Liver (tissue), 9 donors: ENCODE data around the gene SLC6A18. TPM values are rescaled to one million over a fixed set of nuclear protein-coding genes. Genes with fewer than 3 reads are reported as not detected.

Experiments
- DNase-seq: peaks from one replicate; pipeline ENCODE4 v3.0.0-alpha.2; 2017; ENCODE audit warnings: low spot score
- H3K27ac ChIP-seq, 2 donors: one replicate each; pipeline ENCODE4 v1.7.0; 2013; ENCODE audit warnings: inconsistent platforms in 2 of 2, low read length in 2 of 2, control low read depth in 1 of 2, low read depth in 1 of 2, mild to moderate bottlenecking in 1 of 2
- H3K27me3 ChIP-seq, 4 donors: one replicate each; pipeline versions ENCODE4 v1.6.1 to v1.7.0; 2013; ENCODE audit warnings: low read length in 3 of 4, inconsistent platforms in 1 of 4, mild to moderate bottlenecking in 1 of 4, moderate library complexity in 1 of 4; ENCODE audit not compliant: control insufficient read depth in 4 of 4, insufficient read depth in 4 of 4
- H3K36me3 ChIP-seq, 4 donors: one replicate each; pipeline versions ENCODE4 v1.6.1 to v1.7.0; 2013; ENCODE audit warnings: low read length in 3 of 4, mild to moderate bottlenecking in 3 of 4, low read depth in 1 of 4, moderate library complexity in 1 of 4; ENCODE audit not compliant: control insufficient read depth in 4 of 4, insufficient read depth in 3 of 4
- H3K4me1 ChIP-seq, 4 donors: one replicate each; pipeline versions ENCODE4 v1.6.1 to v1.7.0; 2013; ENCODE audit warnings: low read length in 3 of 4, mild to moderate bottlenecking in 3 of 4, moderate library complexity in 1 of 4; ENCODE audit not compliant: control insufficient read depth in 4 of 4, insufficient read depth in 4 of 4
- H3K4me3 ChIP-seq, 3 donors: one replicate each; pipeline versions ENCODE4 v1.6.1 to v1.7.0; 2013; ENCODE audit warnings: low read length in 3 of 3, control low read depth in 1 of 3, low read depth in 1 of 3, mild to moderate bottlenecking in 1 of 3
- H3K9ac ChIP-seq, 2 donors: one replicate each; pipeline ENCODE4 v1.7.0; 2013; ENCODE audit warnings: low read length in 2 of 2, mild to moderate bottlenecking in 2 of 2, moderate library complexity in 2 of 2, control low read depth in 1 of 2, low read depth in 1 of 2
- H3K9me3 ChIP-seq, 4 donors: one replicate each; pipeline versions ENCODE4 v1.6.1 to v1.7.0; 2013; ENCODE audit warnings: low read length in 3 of 4; ENCODE audit not compliant: control insufficient read depth in 4 of 4
- ATF3 ChIP-seq: IDR thresholded peaks from 2 replicates; pipeline ENCODE4 v1.6.1; 2016; ENCODE audit warnings: antibody characterized with exemption
- CTCF ChIP-seq: fragments of 150-350 bp; IDR thresholded peaks from 2 replicates; pipeline ENCODE4 v1.5.1; 2017; ENCODE audit warnings: improper control_type of control experiment, low read depth, low read length; ENCODE audit not compliant: missing input control
- EGR1 ChIP-seq, 2 donors: IDR thresholded peaks; 2 replicates each; pipeline ENCODE4 v1.6.1; 2016 to 2018; ENCODE audit warnings: antibody characterized with exemption in 2 of 2, low read depth in 2 of 2
- FOXA1 ChIP-seq: IDR thresholded peaks from 2 replicates; pipeline ENCODE4 v1.6.1; 2016; ENCODE audit warnings: antibody characterized with exemption
- FOXA2 ChIP-seq: IDR thresholded peaks from 2 replicates; pipeline ENCODE4 v1.6.1; 2016; ENCODE audit warnings: antibody characterized with exemption
- GABPA ChIP-seq, 2 donors: IDR thresholded peaks in 1 of 2; conservative IDR thresholded peaks in 1 of 2; 2 replicates each; pipeline ENCODE4 v1.6.1; 2016; ENCODE audit warnings: antibody characterized with exemption in 2 of 2, mild to moderate bottlenecking in 1 of 2, moderate library complexity in 1 of 2
- HNF4A ChIP-seq, 2 donors: conservative IDR thresholded peaks; 2 replicates each; pipeline ENCODE4 v1.6.1; 2016; ENCODE audit warnings: antibody characterized with exemption in 2 of 2, mild to moderate bottlenecking in 2 of 2
- HNF4G ChIP-seq: IDR thresholded peaks from 2 replicates; pipeline ENCODE4 v1.6.1; 2016; ENCODE audit warnings: antibody characterized with exemption
- JUND ChIP-seq, 2 donors: IDR thresholded peaks; 2 replicates each; pipeline ENCODE4 v1.6.1; 2016; ENCODE audit warnings: antibody characterized with exemption in 2 of 2
- MAX ChIP-seq: IDR thresholded peaks from 2 replicates; pipeline ENCODE4 v1.6.1; 2016; ENCODE audit warnings: antibody characterized with exemption
- NR2F2 ChIP-seq: IDR thresholded peaks from 2 replicates; pipeline ENCODE4 v1.6.1; 2016; ENCODE audit warnings: antibody characterized with exemption
- RAD21 ChIP-seq, 2 donors: IDR thresholded peaks; 2 replicates each; pipeline ENCODE4 v1.6.1; 2016; ENCODE audit warnings: antibody characterized with exemption in 2 of 2, mild to moderate bottlenecking in 2 of 2
- REST ChIP-seq: IDR thresholded peaks from 2 replicates; pipeline ENCODE4 v1.6.1; 2016; ENCODE audit warnings: antibody characterized with exemption, mild to moderate bottlenecking
- RXRA ChIP-seq, 2 donors: IDR thresholded peaks; 2 replicates each; pipeline ENCODE4 v1.6.1; 2017 to 2018; ENCODE audit warnings: antibody characterized with exemption in 2 of 2, mild to moderate bottlenecking in 1 of 2
- SP1 ChIP-seq: IDR thresholded peaks from 2 replicates; pipeline ENCODE4 v1.6.1; 2018; ENCODE audit warnings: antibody characterized with exemption, mild to moderate bottlenecking
- TAF1 ChIP-seq: conservative IDR thresholded peaks from 2 replicates; pipeline ENCODE4 v1.6.1; 2016; ENCODE audit warnings: antibody characterized with exemption, mild to moderate bottlenecking
- YY1 ChIP-seq: IDR thresholded peaks from 2 replicates; pipeline ENCODE4 v1.6.1; 2016; ENCODE audit warnings: antibody characterized with exemption, mild to moderate bottlenecking
- ZBTB33 ChIP-seq: IDR thresholded peaks from 2 replicates; pipeline ENCODE4 v1.6.1; 2016; ENCODE audit warnings: antibody characterized with exemption
- WGBS: extraction: QIAGEN DNeasy Blood & Tissue Kit; methylation state at CpG from one replicate; pipeline ENCODE4 v1.1.7; 2013; 5-methylcytosine and 5-hydroxymethylcytosine counted together
- polyA plus RNA-seq, 2 donors: library from polyadenylated mRNA; stranded (reverse) in 1 of 2; unstranded in 1 of 2; fragments of 200-250 nt in 1 of 2; fragments of >200 nt in 1 of 2; fragmentation: Nextera tagmentation in 1 of 2; extraction: Ambion mirVana in 1 of 2; gene quantifications; one replicate each; pipeline versions ENCODE4 v1.2.1 to v1.2.3, GENCODE V29; 2013 to 2015
- total RNA-seq, 2 donors: library from RNA; depleted of rRNA; stranded (reverse); fragments of >200 nt; gene quantifications; one replicate each; pipeline ENCODE4 v1.2.3, GENCODE V29; 2014
- donor health status: healthy.
- donor health status: healthy.
- donor health status: healthy.
- donor health status: healthy.
- donor health status: healthy.

SLC6A18 gene
- total and polyA plus RNA-seq, 4 donors, result not detected

GRCh38 chr5:1242733-1243486 is 17.7 kb downstream of the SLC6A18 start (continued):
- TF ChIP-seq ZBTB33 (no peak), YY1 (no peak)

- DNase-seq, result no peak
- Histone ChIP-seq H3K9me3 (no peaks in the 10 kb centered on the region), H3K27ac (no peak overlapping the region), H3K4me1 (no peaks in the 10 kb centered on the region), H3K36me3 (no peaks in the 10 kb centered on the region), H3K27me3 (peaks cover 0 to 3% (median 1%) of the 10 kb centered on the region in 4 donors), H3K9ac (no peak overlapping the region), H3K4me3 (no peak overlapping the region)
- 55% methylated on average over 33 of the region's 33 CpGs for WGBS
- TF ChIP-seq CTCF, result no peak
- no peak for TF ChIP-seq RXRA (IDR thresholded peaks at IDR 0.05)
- no peak for TF ChIP-seq FOXA1
- no peak for TF ChIP-seq FOXA2
- TF ChIP-seq SP1, result no peak
- TF ChIP-seq ATF3, result no peak
- no peak for TF ChIP-seq NR2F2
- TF ChIP-seq HNF4G, result no peak
Measured at GRCh38 chr5:1243487-1244130, 18.4 kb downstream of the SLC6A18 start.

- WGBS, result 72% methylated on average over 21 of the region's 21 CpGs
- H3K27me3 ChIP-seq, result peaks cover 0 to 3% (median 1%) of the 10 kb centered on the region in 4 donors
- H3K36me3 ChIP-seq, result no peaks in the 10 kb centered on the region
- no peak overlapping the region for H3K4me3 ChIP-seq
- H3K27ac ChIP-seq, result no peak overlapping the region
- no peaks in the 10 kb centered on the region for H3K4me1 ChIP-seq
- no peaks in the 10 kb centered on the region for H3K9me3 ChIP-seq
- no peak overlapping the region for H3K9ac ChIP-seq
- DNase-seq, result no peak
- TF ChIP-seq RAD21 (IDR thresholded peaks at IDR 0.05), result no peak
- TF ChIP-seq ATF3, result no peak
- no peak for TF ChIP-seq JUND (IDR thresholded peaks at IDR 0.05)
- TF ChIP-seq EGR1 (IDR thresholded peaks at IDR 0.05; ENCODE audit: low read depth in 2 of 2), result no peak
- TF ChIP-seq FOXA1, result no peak
- TF ChIP-seq TAF1, result no peak
- no peak for TF ChIP-seq HNF4G
- no peak for TF ChIP-seq REST
- TF ChIP-seq MAX, result no peak
- TF ChIP-seq FOXA2, result no peak
- no peak for TF ChIP-seq RXRA (IDR thresholded peaks at IDR 0.05)
- TF ChIP-seq NR2F2, result no peak
- no peak for TF ChIP-seq YY1
- TF ChIP-seq SP1, result no peak
- TF ChIP-seq HNF4A (conservative IDR thresholded peaks at IDR 0.05), result no peak
- TF ChIP-seq GABPA (IDR thresholded peaks at IDR 0.05 in 1 of 2, conservative IDR thresholded peaks at IDR 0.05 in 1 of 2), result no peak
- no peak for TF ChIP-seq CTCF
Measured at GRCh38 chr5:1244255-1244654, 19.1 kb downstream of the SLC6A18 start.
